Skin epidermis (tissue), 12 donors: ENCODE data around the gene SVIL.
A peak's percentile ranks its signal among the peaks of the same experiment; 100 is the strongest.
"Not testable (repeated sequence)": the region's sequence is repeated elsewhere in the genome, so short reads cannot be mapped to it uniquely, and the experiment has no call there.

Experiments
- H3K27ac ChIP-seq, 21 experiments: fragments of 200-600 bp; sonication (generic) in 11 of 21; one replicate each; pipeline ENCODE4 v1.5.0; 2020; ENCODE audit warnings: mild to moderate bottlenecking in 3 of 21, inconsistent platforms in 2 of 21, moderate library complexity in 2 of 21
- H3K4me3 ChIP-seq, 7 experiments: fragments of 200-600 bp; sonication (generic) in 2 of 7; one replicate each; pipeline ENCODE4 v1.5.0; 2020; ENCODE audit warnings: inconsistent platforms in 2 of 7, mild to moderate bottlenecking in 2 of 7, moderate library complexity in 1 of 7

Gene SVIL

GRCh38 chr10:29609696-29610095 lies 25.1 kb downstream of the SVIL start:
- Histone ChIP-seq H3K27ac (peak overlapping the region in 2 of 21 experiments; percentile 6 to 18), H3K4me3 (no peak overlapping the region)

- Histone ChIP-seq H3K4me3 (no peak overlapping the region), H3K27ac (peak overlapping the region in 8 of 21 experiments; percentile 5 to 80 (median 29))
Observed at GRCh38 chr10:29608476-29609301, 26.1 kb downstream of the SVIL start.

GRCh38 chr10:29608062-29608461 lies 26.7 kb downstream of the SVIL start:
- peak overlapping the region in 8 of 21 experiments; percentile 5 to 80 (median 29) for H3K27ac ChIP-seq
- no peak overlapping the region for H3K4me3 ChIP-seq

GRCh38 chr10:29607576-29607975 lies 27.2 kb downstream of the SVIL start:
- Histone ChIP-seq H3K27ac (peak overlapping the region in 6 of 21 experiments; percentile 15 to 80 (median 52)), H3K4me3 (no peak overlapping the region)

GRCh38 chr10:29606693-29607092 lies 28.1 kb downstream of the SVIL start:
- not testable (repeated sequence) for H3K4me3 ChIP-seq
- peak overlapping the region in 1 of 21 experiments; percentile 35 for H3K27ac ChIP-seq

- H3K27ac ChIP-seq, result no peak overlapping the region
Observed at GRCh38 chr10:29604291-29604825, 30.4 kb downstream of the SVIL start.

GRCh38 chr10:29603223-29603896 lies 31.4 kb downstream of the SVIL start:
- Histone ChIP-seq H3K27ac (peak overlapping the region in 2 of 21 experiments; percentile 21 to 22), H3K4me3 (no peak overlapping the region)

More at GRCh38 chr10:29604291-29604825, 30.4 kb downstream of the SVIL start:
- no peak overlapping the region for H3K4me3 ChIP-seq

GRCh38 chr10:29600821-29601220 lies 34.0 kb downstream of the SVIL start:
- H3K4me3 ChIP-seq, result no peak overlapping the region
- peak overlapping the region in 2 of 21 experiments; percentile 12 to 61 for H3K27ac ChIP-seq

GRCh38 chr10:29600067-29600466 lies 34.7 kb downstream of the SVIL start:
- no peak overlapping the region for H3K4me3 ChIP-seq
- peak overlapping the region in 6 of 21 experiments; percentile 55 to 80 (median 70) for H3K27ac ChIP-seq

GRCh38 chr10:29598851-29599311 lies 35.9 kb downstream of the SVIL start:
- Histone ChIP-seq H3K4me3 (no peak overlapping the region), H3K27ac (peak overlapping the region in 19 of 21 experiments; percentile 49 to 81 (median 68))

- Histone ChIP-seq H3K27ac (no peak overlapping the region), H3K4me3 (no peak overlapping the region)
Observed at GRCh38 chr10:29596826-29597225, 37.9 kb downstream of the SVIL start.

- no peak overlapping the region for H3K27ac ChIP-seq
- H3K4me3 ChIP-seq, result no peak overlapping the region
Observed at GRCh38 chr10:29596356-29596755, 38.4 kb downstream of the SVIL start.

- Histone ChIP-seq H3K27ac (no peak overlapping the region), H3K4me3 (no peak overlapping the region)
Observed at GRCh38 chr10:29595636-29596225, 39.0 kb downstream of the SVIL start.

- no peak overlapping the region for H3K4me3 ChIP-seq
- no peak overlapping the region for H3K27ac ChIP-seq
Observed at GRCh38 chr10:29595146-29595545, 39.6 kb downstream of the SVIL start.

- Histone ChIP-seq H3K27ac (peak overlapping the region in 4 of 21 experiments; percentile 7 to 45 (median 10)), H3K4me3 (no peak overlapping the region)
Observed at GRCh38 chr10:29591651-29591968, 43.2 kb downstream of the SVIL start.

GRCh38 chr10:29590915-29591650 lies 43.7 kb downstream of the SVIL start:
- no peak overlapping the region for H3K4me3 ChIP-seq

GRCh38 chr10:29588629-29589421 lies 45.9 kb downstream of the SVIL start:
- Histone ChIP-seq H3K27ac (peak overlapping the region in 2 of 21 experiments; percentile 27 to 59), H3K4me3 (no peak overlapping the region)

More at GRCh38 chr10:29590915-29591650, 43.7 kb downstream of the SVIL start:
- peak overlapping the region in 5 of 21 experiments; percentile 7 to 45 (median 39) for H3K27ac ChIP-seq

GRCh38 chr10:29587750-29588628 lies 46.8 kb downstream of the SVIL start:
- H3K27ac ChIP-seq, result peak overlapping the region in 2 of 21 experiments; percentile 31 to 42

More at GRCh38 chr10:29587750-29588628, 46.8 kb downstream of the SVIL start:
- H3K4me3 ChIP-seq, result not testable (repeated sequence)
